Gastrocnemius medialis (tissue), 4 donors: Measurements from ENCODE around the gene PTEN. TPM values are rescaled to one million over a fixed set of nuclear protein-coding genes. Genes with fewer than 3 reads are reported as not detected.

Experiments
- ATAC-seq, 2 donors: fragments of 150-250 bp; one replicate each; pipeline ENCODE4 v1.9.1; 2016
- DNase-seq, 2 donors: peaks; one replicate each; pipeline ENCODE4 v3.0.0-alpha.2; 2019
- H3K27ac ChIP-seq, 4 donors: fragments of 200-600 bp; sonication (generic); 1 replicate in 1 of 4; 2 replicates in 3 of 4; pipeline ENCODE4 v1.5.1; 2016 to 2018; ENCODE audit warnings: mild to moderate bottlenecking in 2 of 4, moderate library complexity in 1 of 4
- H3K27me3 ChIP-seq, 3 donors: fragments of 200-600 bp; sonication (generic) in 2 of 3; 1 replicate in 1 of 3; 2 replicates in 2 of 3; pipeline versions ENCODE4 v1.5.1 to v1.6.0; 2016 to 2019; ENCODE audit warnings: mild to moderate bottlenecking in 1 of 3, moderate library complexity in 1 of 3
- H3K36me3 ChIP-seq, 2 donors: fragments of 200-600 bp; sonication (generic) in 1 of 2; one replicate each; pipeline ENCODE4 v1.5.1; 2017 to 2018
- H3K4me1 ChIP-seq, 2 donors: fragments of 200-600 bp; sonication (generic) in 1 of 2; one replicate each; pipeline ENCODE4 v1.5.1; 2016 to 2017; ENCODE audit warnings: mild to moderate bottlenecking in 2 of 2
- H3K4me3 ChIP-seq, 4 donors: fragments of 200-600 bp; sonication (generic) in 3 of 4; 1 replicate in 1 of 4; 2 replicates in 3 of 4; pipeline ENCODE4 v1.5.1; 2016 to 2019; ENCODE audit warnings: mild to moderate bottlenecking in 2 of 4
- H3K9me3 ChIP-seq, 3 donors: fragments of 200-600 bp; sonication (generic) in 2 of 3; 1 replicate in 1 of 3; 2 replicates in 2 of 3; pipeline ENCODE4 v1.5.1; 2016 to 2019
- CTCF ChIP-seq, 5 experiments: fragments of 450-650 bp in 3 of 5; fragments of 200-600 bp in 2 of 5; sonication (generic) in 2 of 5; IDR thresholded peaks in 4 of 5; conservative IDR thresholded peaks in 1 of 5; 1 replicate in 4 of 5; 2 replicates in 1 of 5; pipeline ENCODE4 v1.5.1; 2016 to 2019; ENCODE audit warnings: antibody characterized with exemption in 5 of 5, mild to moderate bottlenecking in 3 of 5, moderate library complexity in 3 of 5
- POLR2A ChIP-seq, 2 donors: fragments of 450-650 bp; IDR thresholded peaks; one replicate each; pipeline ENCODE4 v1.6.1; 2017; ENCODE audit warnings: antibody characterized with exemption in 2 of 2, mild to moderate bottlenecking in 2 of 2, moderate library complexity in 2 of 2
- in situ Hi-C, 4 donors: fragments of 200-750 bp; cut with MboI; loops; one replicate each; pipeline versions ENCODE4 v1.15.0 to v1.8.0; 2017; ENCODE audit warnings: low sequenced_read_pairs in 4 of 4
- intact Hi-C: fragments of 100-400 bp; cut with DNase I; formaldehyde crosslinking; loops from one replicate; pipeline ENCODE4 v1.15.1; 2023; ENCODE audit warnings: low total_unique reads
- total RNA-seq, 4 donors: library from RNA; depleted of rRNA; stranded (reverse); fragments of >200 nt; gene quantifications; one replicate each; pipeline versions ENCODE4 v1.1.0 to v1.2.3, GENCODE V29; 2016

The PTEN gene
- total RNA-seq, 4 donors from 2014 or later, result 32.2 to 54.5 (median 41.5) TPM

GRCh38 chr10:87860156-87860795, 3.1 kb upstream of the PTEN start:
- H3K9me3 ChIP-seq, result no peaks in the 10 kb centered on the region
- TF ChIP-seq CTCF (IDR thresholded peaks at IDR 0.05 in 4 of 5, conservative IDR thresholded peaks at IDR 0.05 in 1 of 5), result peak; percentile 30 to 50 (median 37)
- no peak for TF ChIP-seq POLR2A (IDR thresholded peaks at IDR 0.05)
- peak overlapping the region; percentile 86 to 97 (median 92) for H3K27ac ChIP-seq
- ATAC-seq (no peak), DNase-seq (peak; percentile 19 to 44)
- in situ Hi-C loops (loop anchor here in 3 of 4 donors (5.0 to 25.0 kb wide), 3 partner anchors 252 to 527 kb away; no protein-coding TSS in a partner anchor), intact Hi-C loops (loop anchor here (2.0 to 5.0 kb wide), 5 partner anchors 237 to 617 kb away; no protein-coding TSS in a partner anchor)
- no peaks in the 10 kb centered on the region for H3K36me3 ChIP-seq
- H3K27me3 ChIP-seq, result no peaks in the 10 kb centered on the region
- peaks cover 0 to 2% of the 10 kb centered on the region in 2 donors for H3K4me1 ChIP-seq
- no peak overlapping the region for H3K4me3 ChIP-seq

GRCh38 chr10:87860816-87861403, 2.5 kb upstream of the PTEN start:
- H3K27me3 ChIP-seq, result no peaks in the 10 kb centered on the region
- TF ChIP-seq CTCF (IDR thresholded peaks at IDR 0.05 in 4 of 5, conservative IDR thresholded peaks at IDR 0.05 in 1 of 5) (no peak), POLR2A (IDR thresholded peaks at IDR 0.05) (no peak)
- DNase-seq (no peak), ATAC-seq (no peak)
- intact Hi-C loops, result loop anchor here (2.0 to 5.0 kb wide), 5 partner anchors 236 to 616 kb away; no protein-coding TSS in a partner anchor
- H3K4me1 ChIP-seq, result peaks cover 0 to 2% of the 10 kb centered on the region in 2 donors
- in situ Hi-C loops, result loop anchor here in 3 of 4 donors (5.0 to 25.0 kb wide), 3 partner anchors 251 to 526 kb away; no protein-coding TSS in a partner anchor
- H3K27ac ChIP-seq, result peak overlapping the region; percentile 86 to 97 (median 92)
- no peaks in the 10 kb centered on the region for H3K9me3 ChIP-seq
- H3K36me3 ChIP-seq, result no peaks in the 10 kb centered on the region
- H3K4me3 ChIP-seq, result peak overlapping the region in 2 of 4 donors; percentile 83 to 91

- intact Hi-C loops (loop anchor here (2.0 to 5.0 kb wide), 5 partner anchors 236 to 616 kb away; no protein-coding TSS in a partner anchor), in situ Hi-C loops (loop anchor here in 3 of 4 donors (5.0 to 25.0 kb wide), 3 partner anchors 251 to 526 kb away; no protein-coding TSS in a partner anchor)
- Histone ChIP-seq H3K9me3 (no peaks in the 10 kb centered on the region), H3K27ac (peak overlapping the region; percentile 86 to 97 (median 92)), H3K4me1 (peaks cover 0 to 2% of the 10 kb centered on the region in 2 donors), H3K27me3 (no peaks in the 10 kb centered on the region), H3K36me3 (no peaks in the 10 kb centered on the region), H3K4me3 (peak overlapping the region; percentile 83 to 91 (median 87))
- peak; percentile 8 to 13 for ATAC-seq
- TF ChIP-seq CTCF (IDR thresholded peaks at IDR 0.05 in 4 of 5, conservative IDR thresholded peaks at IDR 0.05 in 1 of 5) (no peak), POLR2A (IDR thresholded peaks at IDR 0.05) (no peak)
- DNase-seq, result peak; percentile 70 to 77
Measured at GRCh38 chr10:87861566-87861952, 1.9 kb upstream of the PTEN start.

- Histone ChIP-seq H3K4me1 (peaks cover under 1 to 2% of the 10 kb centered on the region in 2 donors), H3K27me3 (no peaks in the 10 kb centered on the region), H3K4me3 (peak overlapping the region; percentile 83 to 91 (median 87)), H3K27ac (peak overlapping the region; percentile 86 to 97 (median 92)), H3K9me3 (no peaks in the 10 kb centered on the region), H3K36me3 (no peaks in the 10 kb centered on the region)
- intact Hi-C loops (loop anchor here (2.0 to 5.0 kb wide), 6 partner anchors 181 to 615 kb away; no protein-coding TSS in a partner anchor), in situ Hi-C loops (loop anchor here in 3 of 4 donors (5.0 to 25.0 kb wide), 3 partner anchors 250 to 525 kb away; no protein-coding TSS in a partner anchor)
- ATAC-seq (peak; percentile 66 to 72), DNase-seq (peak; percentile 92 to 96)
- TF ChIP-seq CTCF (IDR thresholded peaks at IDR 0.05 in 4 of 5, conservative IDR thresholded peaks at IDR 0.05 in 1 of 5), result no peak
- peak; percentile 52 to 65 for TF ChIP-seq POLR2A (IDR thresholded peaks at IDR 0.05)
Measured at GRCh38 chr10:87861953-87862678, 1.3 kb upstream of the PTEN start.
